Cortex of kidney (tissue), 1 donor: ENCODE results near the gene UNK.

ENCODE experiments used
- DNase-seq: peaks from one replicate; lab custom pipeline; 2025; lab: John Stamatoyannopoulos, UW

UNK gene

DNA sequence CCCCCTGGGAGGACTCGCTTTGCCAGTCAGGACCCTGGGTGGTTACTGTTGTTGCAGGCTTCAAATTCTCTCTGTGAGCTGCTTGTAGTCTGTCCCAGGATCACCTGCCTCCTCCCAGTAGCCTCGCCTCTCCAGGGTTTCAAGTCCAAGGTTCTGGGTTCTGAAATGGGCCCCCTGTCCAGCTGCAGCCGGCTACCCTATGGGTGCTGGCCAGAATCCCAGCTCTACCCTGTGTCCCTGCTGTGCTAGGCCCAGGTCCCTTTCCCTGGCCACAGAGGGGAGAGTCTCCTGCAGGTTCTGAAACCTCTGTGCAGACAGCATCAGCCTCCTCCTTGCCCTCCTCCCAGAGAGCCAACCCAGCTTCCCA is 38.2 kb downstream of the UNK start:
- no peak for DNase-seq

DNA sequence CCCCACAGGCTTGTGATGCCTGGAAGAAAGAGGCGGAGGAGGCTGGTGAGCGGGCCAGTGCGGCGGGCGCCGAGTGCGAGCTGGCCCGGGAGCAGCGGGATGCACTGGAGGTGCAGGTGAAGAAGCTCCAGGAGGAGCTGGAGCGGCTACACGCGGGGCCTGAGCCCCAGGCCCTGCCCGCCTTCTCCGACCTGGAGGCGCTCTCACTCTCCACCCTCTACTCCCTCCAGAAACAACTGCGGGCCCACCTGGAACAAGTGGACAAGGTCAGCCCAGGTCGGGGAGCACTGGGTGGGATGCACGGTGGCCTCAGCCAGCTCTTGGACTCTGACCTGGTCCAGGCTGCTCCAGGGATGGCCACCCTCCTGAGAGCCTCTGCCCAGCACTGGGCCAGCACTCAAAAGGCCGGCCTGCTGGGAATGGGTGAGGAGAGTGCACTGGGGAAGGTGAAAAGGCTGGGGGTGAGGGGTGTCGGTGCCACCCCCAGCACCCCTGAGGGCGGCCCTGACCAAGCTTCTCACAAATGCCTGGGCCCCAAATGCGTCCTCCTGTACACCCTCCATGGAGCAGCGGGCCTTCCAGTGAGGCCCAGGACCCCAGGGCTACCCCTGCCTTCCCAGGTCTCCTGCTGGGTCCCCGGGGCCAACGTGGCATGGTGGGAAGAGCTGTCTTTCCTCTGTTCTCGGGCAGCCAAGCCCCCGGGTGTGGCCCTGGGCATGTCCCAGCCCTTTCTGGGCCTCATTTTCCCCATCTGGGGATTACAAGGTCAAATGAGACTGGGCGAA is 38.8 kb downstream of the UNK start:
- no peak for DNase-seq

DNA sequence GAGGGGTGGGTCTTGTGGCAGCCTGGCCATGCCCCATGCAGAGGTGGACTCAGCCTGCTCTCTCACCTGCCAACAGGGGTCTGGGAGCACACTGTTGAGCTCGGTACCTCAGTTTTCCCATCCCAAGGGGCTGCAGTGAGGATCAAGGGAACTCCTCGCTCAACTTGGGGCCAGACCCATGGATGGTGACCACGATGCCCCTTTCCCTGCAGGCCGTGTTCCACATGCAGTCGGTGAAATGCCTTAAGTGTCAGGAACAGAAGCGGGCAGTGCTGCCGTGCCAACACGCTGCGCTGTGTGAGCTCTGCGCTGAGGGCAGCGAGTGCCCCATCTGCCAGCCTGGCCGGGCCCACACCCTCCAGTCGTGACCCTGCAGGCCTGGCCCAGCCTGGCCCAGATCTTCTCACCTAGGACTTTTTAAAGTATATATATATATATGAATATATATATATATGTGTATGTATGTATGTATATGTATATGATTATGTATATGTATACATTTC is 39.5 kb downstream of the UNK start:
- DNase-seq = no peak

DNA sequence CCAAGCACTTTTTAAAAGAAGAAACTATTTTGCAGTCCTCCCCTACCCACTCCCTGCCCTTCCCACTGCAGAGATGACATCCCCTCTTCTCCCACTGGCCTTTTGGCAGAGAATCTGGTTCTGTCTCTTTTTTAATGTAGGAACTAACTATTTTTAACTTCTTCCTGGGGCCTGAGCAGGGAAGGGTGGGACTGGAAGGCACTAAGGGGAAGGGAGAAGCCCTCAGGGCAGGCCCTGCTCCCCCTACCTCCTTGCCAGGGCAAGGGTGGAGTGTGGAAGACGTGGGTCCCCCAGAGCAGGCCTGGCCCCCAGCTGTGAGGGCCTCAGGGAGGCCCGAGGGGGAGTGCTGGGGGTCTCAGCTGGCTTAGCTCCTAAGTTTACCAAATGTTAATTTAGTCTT is 40.1 kb downstream of the UNK start:
- no peak for DNase-seq

DNA sequence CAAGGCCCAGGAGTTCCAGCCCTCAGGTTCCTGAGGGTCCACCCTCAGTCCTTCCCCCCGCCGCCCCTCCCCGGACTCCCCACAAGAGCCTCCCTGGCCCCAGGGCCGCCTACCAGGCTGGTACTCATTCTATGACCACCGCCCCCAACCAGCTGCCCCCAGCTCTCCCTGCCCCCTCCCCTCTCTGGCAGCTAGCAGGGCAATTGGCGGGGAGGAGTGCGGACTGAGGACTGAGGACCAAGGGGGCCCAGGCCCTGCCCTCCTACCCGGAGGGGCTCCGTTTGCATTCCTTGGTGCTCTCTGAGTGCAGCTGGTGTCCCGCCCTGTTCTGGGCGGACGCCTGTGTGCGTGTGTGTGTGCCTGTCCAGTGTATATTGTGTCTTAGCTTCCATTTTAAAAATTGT is 40.5 kb downstream of the UNK start:
- DNase-seq = no peak

GRCh38 chr17:75825748-75826370 is 41.3 kb downstream of the UNK start:
- DNase-seq = no peak

GRCh38 chr17:75826561-75827307 is 42.1 kb downstream of the UNK start:
- no peak for DNase-seq

GRCh38 chr17:75827308-75828075 is 42.9 kb downstream of the UNK start:
- DNase-seq = no peak

DNA sequence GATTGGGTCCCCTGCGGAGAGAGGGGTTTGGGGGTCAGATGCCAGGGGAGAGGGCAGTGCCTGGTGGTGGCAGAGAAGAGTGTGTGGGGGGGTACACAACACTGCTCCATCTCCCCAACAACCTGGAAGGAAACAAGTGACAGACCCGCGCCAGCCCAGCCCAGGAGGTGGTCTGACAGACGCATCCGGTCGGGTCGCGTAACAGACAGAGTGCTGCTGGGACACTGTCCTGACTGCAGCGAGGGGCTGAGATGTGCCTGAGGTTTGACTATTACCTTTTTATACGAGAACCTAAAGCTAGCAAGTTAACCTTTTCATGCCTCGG is 43.4 kb downstream of the UNK start:
- no peak for DNase-seq

- DNase-seq = no peak
These were observed 44.1 kb downstream of the UNK start for GRCh38 chr17:75828741-75829140.

GRCh38 chr17:75829747-75830146 is 45.1 kb downstream of the UNK start:
- no peak for DNase-seq

GRCh38 chr17:75830164-75831031 is 45.8 kb downstream of the UNK start:
- DNase-seq = no peak

DNA sequence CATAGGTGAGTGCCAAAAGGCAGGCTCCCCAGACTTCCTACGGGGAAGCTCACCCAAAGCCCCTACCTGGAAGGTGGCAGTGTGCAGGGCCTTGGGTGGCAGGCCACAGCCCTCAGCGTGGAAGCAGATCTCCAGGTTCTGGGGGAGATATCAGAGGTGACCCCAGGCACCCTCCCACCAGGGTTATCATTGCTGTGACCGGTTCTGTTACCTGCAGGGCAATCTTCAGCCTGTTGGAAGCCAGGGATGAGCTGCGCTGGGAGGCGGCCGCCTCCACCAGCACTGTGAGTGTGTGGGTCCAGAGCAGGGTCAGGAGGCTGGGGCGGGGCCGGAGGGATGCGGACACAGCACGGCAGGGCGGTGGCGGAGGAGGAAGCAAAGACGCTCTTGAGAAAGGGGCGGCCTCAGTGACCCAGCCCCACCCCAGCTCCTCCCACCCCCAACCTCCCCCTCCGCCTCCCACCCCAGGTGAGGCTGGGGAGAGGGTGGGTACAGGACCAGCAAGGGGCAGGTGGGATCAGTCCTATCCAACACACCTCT is 46.5 kb downstream of the UNK start:
- no peak for DNase-seq

GRCh38 chr17:75832164-75832651 is 47.6 kb downstream of the UNK start:
- no peak for DNase-seq

- DNase-seq = no peak
These were observed 48.2 kb downstream of the UNK start for GRCh38 chr17:75832652-75833400.

GRCh38 chr17:75834279-75834920 is 49.8 kb downstream of the UNK start:
- DNase-seq = no peak

GRCh38 chr17:75834928-75835653 is 50.5 kb downstream of the UNK start:
- DNase-seq = no peak

DNA sequence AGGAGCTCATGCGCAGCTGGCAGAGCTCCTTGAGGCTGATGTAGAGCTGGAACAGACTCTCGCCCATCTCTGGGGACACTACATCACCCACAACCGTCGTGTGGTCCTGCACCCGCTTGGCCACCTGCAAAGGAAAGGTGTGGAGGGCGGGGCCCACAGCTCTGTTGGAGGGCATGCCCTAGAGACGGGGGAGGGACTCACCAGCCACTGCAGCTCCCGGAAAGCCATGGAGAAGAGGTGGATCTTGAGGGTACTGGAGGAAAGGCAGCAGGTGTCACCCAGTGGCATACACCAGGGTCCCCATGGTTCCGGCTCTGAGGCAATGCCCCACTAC is 51.0 kb downstream of the UNK start:
- no peak for DNase-seq

GRCh38 chr17:75836605-75837004 is 52.0 kb downstream of the UNK start:
- no peak for DNase-seq
